Nephron (organoid): ENCODE data around the gene PIK3R1.

Source experiments
- H3K27ac Mint-ChIP-seq, 3 experiments: 2 replicates each; pipeline ENCODE4 v1.8.0; 2020; ENCODE audit warnings: mixed read lengths in 3 of 3, mild to moderate bottlenecking in 2 of 3, moderate library complexity in 1 of 3
- H3K27me3 Mint-ChIP-seq: 2 replicates; pipeline ENCODE4 v1.8.0; 2021; ENCODE audit warnings: low read depth, mild to moderate bottlenecking, moderate library complexity, mixed read lengths
- H3K36me3 Mint-ChIP-seq: 2 replicates; pipeline ENCODE4 v1.8.0; 2020; ENCODE audit warnings: low read depth, mixed read lengths
- H3K4me1 Mint-ChIP-seq: 2 replicates; pipeline ENCODE4 v1.8.0; 2020; ENCODE audit warnings: mixed read lengths
- H3K4me3 Mint-ChIP-seq, 3 experiments: 2 replicates each; pipeline ENCODE4 v1.8.0; 2020; ENCODE audit warnings: mild to moderate bottlenecking in 3 of 3, mixed read lengths in 3 of 3, moderate library complexity in 2 of 3
- H3K9me3 Mint-ChIP-seq: 2 replicates; pipeline ENCODE4 v1.8.0; 2020; ENCODE audit warnings: mixed read lengths
- CTCF ChIP-seq, 3 experiments: fragments of 200-600 bp; sonication (generic); IDR thresholded peaks; one replicate each; pipeline ENCODE4 v1.5.0; 2021; ENCODE audit warnings: antibody characterized with exemption in 3 of 3; ENCODE audit not compliant: unreplicated experiment in 3 of 3

PIK3R1 gene

GRCh38 chr5:68289498-68289897 is 73.9 kb downstream of the PIK3R1 start:
- Mint-ChIP-seq H3K27ac (peak overlapping the region; percentile 97 to 100 (median 99)), H3K27me3 (no peaks in the 10 kb centered on the region), H3K36me3 (peaks cover 23% of the 10 kb centered on the region), H3K9me3 (no peaks in the 10 kb centered on the region), H3K4me3 (peak overlapping the region; percentile 90 to 97 (median 93)), H3K4me1 (peaks cover 69% of the 10 kb centered on the region)
- TF ChIP-seq CTCF (IDR thresholded peaks at IDR 0.05; ENCODE audit: unreplicated experiment in 3 of 3) = no peak

- no peaks in the 10 kb centered on the region for H3K9me3 Mint-ChIP-seq
- peaks cover 29% of the 10 kb centered on the region for H3K36me3 Mint-ChIP-seq
- no peaks in the 10 kb centered on the region for H3K27me3 Mint-ChIP-seq
- peaks cover 66% of the 10 kb centered on the region for H3K4me1 Mint-ChIP-seq
- H3K4me3 Mint-ChIP-seq = peak overlapping the region; percentile 90 to 97 (median 93)
- H3K27ac Mint-ChIP-seq = peak overlapping the region; percentile 97 to 100 (median 99)
- TF ChIP-seq CTCF (IDR thresholded peaks at IDR 0.05; ENCODE audit: unreplicated experiment in 3 of 3) = no peak
These were observed 74.7 kb downstream of the PIK3R1 start for GRCh38 chr5:68290260-68290674.

GRCh38 chr5:68290847-68291246 is 75.3 kb downstream of the PIK3R1 start:
- Mint-ChIP-seq H3K4me1 (peaks cover 63% of the 10 kb centered on the region), H3K27me3 (no peaks in the 10 kb centered on the region), H3K27ac (peak overlapping the region; percentile 74 to 100 (median 99)), H3K4me3 (peak overlapping the region; percentile 90 to 97 (median 93)), H3K9me3 (no peaks in the 10 kb centered on the region), H3K36me3 (peaks cover 35% of the 10 kb centered on the region)
- TF ChIP-seq CTCF (IDR thresholded peaks at IDR 0.05; ENCODE audit: unreplicated experiment in 3 of 3) = no peak

- peaks cover 50% of the 10 kb centered on the region for H3K36me3 Mint-ChIP-seq
- peaks cover 57% of the 10 kb centered on the region for H3K4me1 Mint-ChIP-seq
- H3K27me3 Mint-ChIP-seq = no peaks in the 10 kb centered on the region
These were observed 76.8 kb downstream of the PIK3R1 start for GRCh38 chr5:68292316-68292715.

GRCh38 chr5:68295772-68296171 is 80.2 kb downstream of the PIK3R1 start:
- peak overlapping the region in 1 of 3 experiments; percentile 2 for H3K4me3 Mint-ChIP-seq
- H3K27ac Mint-ChIP-seq = peak overlapping the region in 1 of 3 experiments; percentile 44
- TF ChIP-seq CTCF (IDR thresholded peaks at IDR 0.05; ENCODE audit: unreplicated experiment in 3 of 3) = no peak
- peaks cover 83% of the 10 kb centered on the region for H3K36me3 Mint-ChIP-seq
- no peaks in the 10 kb centered on the region for H3K9me3 Mint-ChIP-seq
- peaks cover 47% of the 10 kb centered on the region for H3K4me1 Mint-ChIP-seq
- no peaks in the 10 kb centered on the region for H3K27me3 Mint-ChIP-seq

More at GRCh38 chr5:68292316-68292715, 76.8 kb downstream of the PIK3R1 start:
- no peak for TF ChIP-seq CTCF (IDR thresholded peaks at IDR 0.05; ENCODE audit: unreplicated experiment in 3 of 3)
- H3K9me3 Mint-ChIP-seq = no peaks in the 10 kb centered on the region
- H3K27ac Mint-ChIP-seq = peak overlapping the region; percentile 10 to 99 (median 40)
- H3K4me3 Mint-ChIP-seq = peak overlapping the region; percentile 90 to 97 (median 93)

GRCh38 chr5:68296895-68297294 is 81.3 kb downstream of the PIK3R1 start:
- Mint-ChIP-seq H3K4me3 (no peak overlapping the region), H3K9me3 (no peaks in the 10 kb centered on the region), H3K27ac (peak overlapping the region in 2 of 3 experiments; percentile 15 to 74), H3K27me3 (no peaks in the 10 kb centered on the region), H3K36me3 (peaks cover 90% of the 10 kb centered on the region), H3K4me1 (peaks cover 43% of the 10 kb centered on the region)
- TF ChIP-seq CTCF (IDR thresholded peaks at IDR 0.05; ENCODE audit: unreplicated experiment in 3 of 3) = no peak
